Stimulated activated CD4-positive, alpha-beta T cell treated with anti-CD3 and anti-CD28 coated beads, Interleukin-4, amount 100 ng/mL, for 24 hours (primary cell): ENCODE data around the gene SURF4.
"Not testable (repeated sequence)": the region's sequence is repeated elsewhere in the genome, so short reads cannot be mapped to it uniquely, and the experiment has no call there.

Experiments
- DNase-seq: peaks from one replicate; pipeline ENCODE4 v3.0.0-alpha.2; 2020

Gene SURF4

DNA sequence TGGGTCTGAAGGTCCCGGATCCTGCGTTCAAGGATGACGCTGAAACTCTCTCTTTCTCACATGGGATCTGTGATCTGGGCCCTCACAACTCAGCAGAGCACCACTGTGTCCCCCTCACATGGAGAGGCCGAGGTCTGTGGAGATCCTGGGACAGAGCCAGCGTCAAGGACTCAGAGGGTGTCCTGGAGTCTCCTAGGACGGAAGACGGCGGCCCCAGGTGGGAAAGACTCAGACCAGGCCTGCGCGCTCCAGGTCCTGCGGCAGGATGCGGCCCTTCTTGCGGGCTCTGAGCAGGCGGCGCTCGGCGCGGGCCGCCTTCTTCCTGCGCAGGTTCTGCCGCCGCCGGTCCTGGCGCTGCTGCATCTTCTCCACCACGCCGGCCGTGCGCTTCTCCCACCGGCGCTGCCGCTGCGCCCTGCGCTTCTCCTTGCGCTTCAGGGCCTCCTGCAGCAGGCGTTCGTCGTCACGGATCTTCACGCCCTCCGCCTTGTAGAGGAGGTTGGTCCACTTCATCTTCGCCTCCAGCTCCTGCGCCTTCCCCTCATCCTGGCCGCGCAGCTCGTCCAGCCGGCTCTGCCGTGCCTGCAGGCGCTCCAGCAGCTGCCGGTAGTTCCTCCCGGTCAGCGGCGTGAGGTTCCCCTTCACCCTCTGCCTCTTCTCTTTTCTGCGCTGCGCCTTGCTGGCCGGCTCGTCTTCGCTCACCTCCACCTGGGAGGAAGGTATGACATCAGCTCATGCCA, 44.0 kb downstream of the SURF4 start:
- no peak for DNase-seq

DNA sequence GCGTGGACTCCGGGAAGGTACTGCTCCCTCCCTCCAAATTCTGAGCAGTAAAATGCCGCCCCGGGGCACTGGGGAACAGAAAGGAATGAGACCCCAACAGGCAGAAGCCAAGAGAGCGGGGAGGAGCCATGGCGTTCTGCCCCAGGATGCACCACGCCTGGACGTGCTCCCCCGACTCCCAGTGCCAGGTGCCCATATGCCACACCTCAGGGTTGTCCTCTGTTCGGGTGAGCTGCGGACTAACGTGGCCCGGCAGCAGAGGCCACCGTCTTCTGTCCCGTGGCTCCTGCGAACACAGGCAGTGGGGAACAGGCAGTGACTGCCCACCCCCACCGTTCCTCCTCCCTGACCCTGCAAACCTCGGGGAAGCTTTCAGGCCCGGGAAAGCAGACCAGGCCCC, 44.6 kb downstream of the SURF4 start:
- no peak for DNase-seq

GRCh38 chr9:133329306-133330156, 46.3 kb downstream of the SURF4 start:
- DNase-seq: not testable (repeated sequence)

DNA sequence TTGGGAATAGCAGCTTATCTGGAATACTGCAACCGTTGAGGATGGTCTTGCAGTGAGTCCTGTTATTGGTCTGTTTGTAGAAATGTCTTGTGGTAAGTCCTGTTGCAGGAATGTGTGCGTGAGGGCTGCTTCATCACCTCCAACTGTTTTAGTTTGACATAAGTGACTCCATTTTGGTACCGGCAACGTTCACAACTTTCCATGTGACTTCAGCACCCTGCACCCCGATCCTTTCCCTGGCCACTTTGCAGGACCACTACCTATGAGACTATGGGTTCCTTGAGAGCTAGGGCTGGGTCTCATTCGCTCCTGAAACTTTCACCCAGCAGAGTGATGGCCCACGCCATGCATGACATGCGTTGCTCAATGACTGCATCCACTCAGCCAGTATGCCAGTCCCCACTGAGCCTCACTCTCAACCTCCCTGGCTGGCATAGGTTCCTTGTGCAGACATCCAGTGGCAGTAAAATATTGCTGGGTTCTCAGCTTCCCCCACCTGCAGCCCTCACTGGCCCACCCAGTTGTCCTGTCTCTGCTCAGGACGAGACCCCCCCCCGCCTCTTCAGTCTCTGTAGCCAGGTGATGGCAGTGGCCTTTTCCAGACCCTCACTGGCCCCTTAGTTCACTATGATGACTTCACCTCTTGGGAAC, 47.9 kb downstream of the SURF4 start:
- no peak for DNase-seq

GRCh38 chr9:133327021-133327420, 48.8 kb downstream of the SURF4 start:
- DNase-seq: not testable (repeated sequence)

DNA sequence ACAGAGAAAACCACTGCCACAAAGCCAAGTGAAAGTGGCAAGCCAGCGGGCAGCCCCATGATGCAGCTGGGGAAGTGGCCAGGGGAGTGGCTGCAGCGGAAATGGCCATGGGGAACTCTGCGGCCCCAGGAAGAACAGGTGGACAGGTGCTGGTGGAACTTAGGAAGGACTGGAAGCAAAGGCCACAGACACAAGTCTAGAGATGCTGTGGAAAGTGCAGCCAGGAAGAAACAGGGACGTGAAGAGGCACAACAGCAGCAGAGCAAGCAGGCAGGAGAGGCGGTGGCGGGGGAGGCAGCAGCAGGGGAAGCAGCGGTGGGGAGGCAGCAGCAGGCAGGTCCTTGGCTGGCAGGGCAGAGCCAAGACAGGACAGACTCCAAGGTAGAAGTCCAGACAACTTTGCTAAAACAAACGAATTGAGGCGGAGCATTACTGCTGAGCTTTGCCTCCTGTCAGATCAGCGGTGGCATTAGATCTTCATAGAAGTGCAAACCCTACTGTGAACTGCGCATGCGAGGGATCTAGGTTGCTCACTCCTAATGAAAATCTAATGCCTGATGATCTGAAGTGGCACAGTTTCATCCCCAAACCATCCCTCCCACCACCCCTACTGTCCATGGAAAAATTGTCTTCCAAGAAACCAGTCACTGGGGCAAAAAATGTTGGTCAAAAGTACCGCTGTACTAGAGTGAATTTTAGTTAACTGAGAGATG, 51.7 kb downstream of the SURF4 start:
- no peak for DNase-seq

GRCh38 chr9:133323211-133323610, 52.6 kb downstream of the SURF4 start:
- no peak for DNase-seq

DNA sequence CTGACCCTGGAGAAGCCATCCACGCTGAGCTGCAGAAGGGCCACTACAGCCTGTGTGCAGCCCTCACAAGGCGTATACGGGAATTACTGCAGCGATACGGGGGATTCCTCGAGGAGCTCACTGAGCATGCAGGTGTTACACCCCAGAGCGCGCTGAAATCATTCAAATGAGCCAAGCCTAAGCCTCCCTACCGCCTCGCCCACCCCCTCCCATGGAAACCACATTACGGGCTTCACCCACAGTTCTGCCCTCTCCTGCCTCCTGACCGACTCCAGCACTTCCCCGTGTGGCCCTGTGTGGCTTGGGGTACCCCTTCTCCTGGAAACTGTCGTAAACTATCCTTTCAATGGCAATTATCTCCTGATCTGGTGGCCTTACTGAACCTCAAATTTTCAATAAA, 53.2 kb downstream of the SURF4 start:
- no peak for DNase-seq

DNA sequence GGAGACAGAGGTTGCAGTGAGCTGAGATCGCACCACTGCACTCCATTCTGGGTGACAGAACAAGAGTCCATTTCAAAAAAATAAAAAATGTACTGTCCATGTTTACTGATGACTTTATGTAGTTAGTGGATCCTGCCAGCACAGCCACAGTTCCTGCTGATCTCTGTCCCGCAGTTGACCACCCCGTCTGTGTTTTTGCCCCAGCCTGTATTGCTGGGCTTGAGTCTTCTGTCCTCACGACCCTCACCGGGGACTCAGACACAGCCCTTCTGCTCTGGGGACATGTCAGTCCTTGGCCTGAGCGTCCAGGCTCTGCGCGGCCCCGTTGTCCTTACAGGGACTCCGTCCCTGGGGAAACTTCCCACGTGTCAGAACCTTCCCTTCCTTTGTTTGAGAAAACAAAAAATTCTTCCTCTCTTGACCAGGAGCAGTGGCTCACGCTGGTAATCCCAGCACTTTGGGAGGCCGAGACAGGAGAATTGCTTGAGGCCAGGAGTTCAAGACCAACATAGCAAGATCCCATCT, 54.4 kb downstream of the SURF4 start:
- DNase-seq: no peak

DNA sequence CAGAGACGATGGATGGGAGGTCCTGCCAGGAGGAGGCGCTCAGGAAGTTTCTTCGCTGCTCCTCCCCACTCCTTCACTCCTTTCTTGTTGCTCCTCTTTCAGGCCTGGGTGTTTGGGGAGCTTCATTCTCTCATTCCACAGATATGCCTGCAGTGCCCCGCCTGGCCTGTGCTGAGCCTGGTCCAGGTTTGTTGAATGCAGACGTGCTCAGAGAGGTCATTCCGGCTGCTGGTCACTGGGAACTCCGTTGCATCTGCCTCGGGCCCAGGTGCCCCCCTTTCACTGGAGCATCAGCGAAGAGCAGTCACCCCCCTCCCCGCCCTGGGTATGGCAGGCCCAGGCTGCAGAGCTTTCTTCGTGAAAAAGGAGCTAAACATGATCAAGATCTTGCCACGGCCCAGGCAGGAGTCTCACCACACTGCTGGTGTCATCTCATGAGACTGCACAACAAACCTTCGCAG, 55.4 kb downstream of the SURF4 start:
- DNase-seq: no peak

GRCh38 chr9:133317551-133317950, 58.3 kb downstream of the SURF4 start:
- DNase-seq: not testable (repeated sequence)

DNA sequence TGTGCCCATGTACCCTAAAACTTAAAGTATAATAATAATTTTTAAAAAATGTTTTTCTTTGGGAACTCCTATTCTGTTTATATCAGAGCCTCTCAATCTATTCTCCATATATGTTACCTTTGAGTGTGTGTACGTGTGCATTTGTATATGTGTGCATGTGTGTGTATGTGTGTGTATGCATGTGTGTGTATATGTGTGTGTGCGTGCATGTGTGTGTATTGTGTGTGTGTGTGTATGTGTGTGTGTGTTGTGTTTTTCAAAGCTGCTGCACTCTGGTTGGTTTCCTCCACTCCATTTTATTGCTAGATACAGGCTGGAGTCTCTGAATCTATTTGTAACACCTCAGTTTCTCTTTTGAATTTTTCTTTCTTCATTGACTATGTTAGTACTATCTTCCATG, 59.9 kb downstream of the SURF4 start:
- no peak for DNase-seq
